Heart right ventricle (tissue), 16 donors: ENCODE measurements around the gene BIRC7. TPM values are rescaled to one million over a fixed set of nuclear protein-coding genes. Genes with fewer than 3 reads are reported as not detected.

ENCODE experiments used
- ATAC-seq, 8 donors: fragments of 200-7000 bp; cut with Tn5 transposase; one replicate each; pipeline ENCODE4 v1.9.1; 2020; ENCODE audit warnings: mild to moderate bottlenecking in 8 of 8, moderate library complexity in 8 of 8, moderate number of reproducible peaks in 1 of 8
- DNase-seq, 2 donors: peaks; one replicate each; pipeline ENCODE4 v3.0.0-alpha.2; 2020
- H3K27ac ChIP-seq, 10 donors: fragments of 200-600 bp; sonication (generic) in 2 of 10; one replicate each; pipeline versions ENCODE4 v1.5.0 to v1.8.0; 2020 to 2022; ENCODE audit warnings: mild to moderate bottlenecking in 3 of 10
- H3K27me3 ChIP-seq, 7 donors: fragments of 200-600 bp; one replicate each; pipeline ENCODE4 v1.8.0; 2021 to 2022; ENCODE audit warnings: mild to moderate bottlenecking in 2 of 7
- H3K36me3 ChIP-seq, 9 donors: fragments of 200-600 bp; sonication (generic) in 1 of 9; one replicate each; pipeline versions ENCODE4 v1.5.0 to v1.8.0; 2020 to 2022; ENCODE audit warnings: mild to moderate bottlenecking in 2 of 9
- H3K4me1 ChIP-seq, 9 donors: fragments of 200-600 bp; sonication (generic) in 1 of 9; one replicate each; pipeline versions ENCODE4 v1.5.0 to v1.8.0; 2020 to 2022; ENCODE audit warnings: mild to moderate bottlenecking in 4 of 9
- H3K4me3 ChIP-seq, 10 donors: fragments of 200-600 bp; sonication (generic) in 2 of 10; one replicate each; pipeline versions ENCODE4 v1.5.0 to v1.8.0; 2020 to 2022; ENCODE audit warnings: mild to moderate bottlenecking in 7 of 10, moderate library complexity in 2 of 10
- H3K9me3 ChIP-seq, 11 donors: fragments of 200-600 bp in 10 of 11; sonication (generic) in 2 of 11; one replicate each; pipeline versions ENCODE4 v1.5.0 to v1.8.0; 2013 to 2022; ENCODE audit warnings: mild to moderate bottlenecking in 2 of 11, control low read depth in 1 of 11, moderate library complexity in 1 of 11
- WGBS, 2 donors: extraction: QIAGEN DNeasy Blood & Tissue Kit; methylation state at CpG; one replicate each; pipeline ENCODE4 v1.1.7; 2013; ENCODE audit warnings: inconsistent platforms in 1 of 2; 5-methylcytosine and 5-hydroxymethylcytosine counted together
- intact Hi-C, 10 donors: fragments of 100-400 bp; cut with DNase I; formaldehyde crosslinking; loops; one replicate each; pipeline versions ENCODE4 v1.11.1 to v1.14.2; 2022
- polyA plus RNA-seq, 2 donors: library from polyadenylated mRNA; stranded (reverse); fragments of 200-250 nt; gene quantifications; one replicate each; pipeline ENCODE4 v1.2.3, GENCODE V29; 2013
- total RNA-seq, 10 donors: library from RNA; stranded (reverse); fragmentation: NEBNext Ultra II Directional in 3 of 10; extraction: Animal tissue kit (Norgen Biotek cat#: 25700) in 3 of 10; gene quantifications; one replicate each; pipeline versions ENCODE4 v1.2.1 to v1.2.4, GENCODE V29; 2021 to 2023
- TF ChIP-seq, protein P1 (sequence below), 9 donors: fragments of 200-600 bp; sonication (generic) in 2 of 9; IDR thresholded peaks; one replicate each; pipeline versions ENCODE4 v1.5.0 to v1.8.0; 2021 to 2022; ENCODE audit warnings: antibody characterized with exemption in 9 of 9, mild to moderate bottlenecking in 5 of 9, moderate library complexity in 1 of 9
- donor health status: Arrhythmogenic right ventricular cardiomyopathy.
- donor health status: ischemic (EF 13 %, LVEDD 7.1; RV severe dilation, severe dysfunction).
- donor health status: healthy with polysubstance abuse.
- donor health status: DM: no; HTN: yes; CAD: no.
- donor health status: DM: no; HTN: no; CAD: no.
- donor health status: ischemic (EF 25% LVEDD 6.9; RV normal size, moderate dysfunction).
- donor health status: ischemic (EF 25% LVEDD 5.7; RV mildly dilated, moderate dysfunction).
- donor health status: healthy.
- donor health status: DM: yes; HTN: yes; CAD: no.
- donor health status: Ischemic cardiomyopathy.
- donor health status: ischemic (EF 35%, LVEDD 5.7; RV mildly dilated, moderate dysfunction).
- donor health status: nonischemic (EF 11% LVEDD 7.7; RV severe dilation, severe dysfunction).
- donor health status: DM: yes; HTN: yes; CAD: no.
- donor health status: PGD.
- donor health status: ischemic (EF 29% LVEDD 5.4; RV normal size, mild dysfunction).
- donor health status: nonischemic (EF 23%, LVEDD 6.1; RV moderate dilation, normal function).

Gene BIRC7
- total and polyA plus RNA-seq, 12 donors = 0.21 to 2.1 (median 0.37) TPM; not detected in 7

GRCh38 chr20:63259734-63260460 is 24.2 kb downstream of the BIRC7 start:
- H3K36me3 ChIP-seq = no peaks in the 10 kb centered on the region
- no peak overlapping the region for H3K4me3 ChIP-seq
- DNase-seq (no peak), ATAC-seq (peak in 1 of 8 donors; percentile 18)
- intact Hi-C loops = no loop called here
- H3K4me1 ChIP-seq = no peaks in the 10 kb centered on the region
- TF ChIP-seq, protein P1, sequence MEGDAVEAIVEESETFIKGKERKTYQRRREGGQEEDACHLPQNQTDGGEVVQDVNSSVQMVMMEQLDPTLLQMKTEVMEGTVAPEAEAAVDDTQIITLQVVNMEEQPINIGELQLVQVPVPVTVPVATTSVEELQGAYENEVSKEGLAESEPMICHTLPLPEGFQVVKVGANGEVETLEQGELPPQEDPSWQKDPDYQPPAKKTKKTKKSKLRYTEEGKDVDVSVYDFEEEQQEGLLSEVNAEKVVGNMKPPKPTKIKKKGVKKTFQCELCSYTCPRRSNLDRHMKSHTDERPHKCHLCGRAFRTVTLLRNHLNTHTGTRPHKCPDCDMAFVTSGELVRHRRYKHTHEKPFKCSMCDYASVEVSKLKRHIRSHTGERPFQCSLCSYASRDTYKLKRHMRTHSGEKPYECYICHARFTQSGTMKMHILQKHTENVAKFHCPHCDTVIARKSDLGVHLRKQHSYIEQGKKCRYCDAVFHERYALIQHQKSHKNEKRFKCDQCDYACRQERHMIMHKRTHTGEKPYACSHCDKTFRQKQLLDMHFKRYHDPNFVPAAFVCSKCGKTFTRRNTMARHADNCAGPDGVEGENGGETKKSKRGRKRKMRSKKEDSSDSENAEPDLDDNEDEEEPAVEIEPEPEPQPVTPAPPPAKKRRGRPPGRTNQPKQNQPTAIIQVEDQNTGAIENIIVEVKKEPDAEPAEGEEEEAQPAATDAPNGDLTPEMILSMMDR (IDR thresholded peaks at IDR 0.05) = no peak
- WGBS, 2 donors = 83 to 84% methylated on average over 25 of the region's 25 CpGs
- peaks cover 10 to 91% (median 78%) of the 10 kb centered on the region in 7 donors for H3K27me3 ChIP-seq
- H3K9me3 ChIP-seq = no peaks in the 10 kb centered on the region
- H3K27ac ChIP-seq = no peak overlapping the region

- H3K4me3 ChIP-seq = no peak overlapping the region
- H3K27me3 ChIP-seq = peaks cover 8 to 91% (median 78%) of the 10 kb centered on the region in 7 donors
- intact Hi-C loops = no loop called here
- 81 to 86% methylated on average over 15 of the region's 15 CpGs for WGBS, 2 donors
- no peak overlapping the region for H3K27ac ChIP-seq
- no peaks in the 10 kb centered on the region for H3K36me3 ChIP-seq
- TF ChIP-seq, protein P1 (IDR thresholded peaks at IDR 0.05) = no peak
- no peaks in the 10 kb centered on the region for H3K4me1 ChIP-seq
- H3K9me3 ChIP-seq = no peaks in the 10 kb centered on the region
- no peak for DNase-seq
- ATAC-seq = no peak
These were observed 24.8 kb downstream of the BIRC7 start for GRCh38 chr20:63260521-63260920.

DNA sequence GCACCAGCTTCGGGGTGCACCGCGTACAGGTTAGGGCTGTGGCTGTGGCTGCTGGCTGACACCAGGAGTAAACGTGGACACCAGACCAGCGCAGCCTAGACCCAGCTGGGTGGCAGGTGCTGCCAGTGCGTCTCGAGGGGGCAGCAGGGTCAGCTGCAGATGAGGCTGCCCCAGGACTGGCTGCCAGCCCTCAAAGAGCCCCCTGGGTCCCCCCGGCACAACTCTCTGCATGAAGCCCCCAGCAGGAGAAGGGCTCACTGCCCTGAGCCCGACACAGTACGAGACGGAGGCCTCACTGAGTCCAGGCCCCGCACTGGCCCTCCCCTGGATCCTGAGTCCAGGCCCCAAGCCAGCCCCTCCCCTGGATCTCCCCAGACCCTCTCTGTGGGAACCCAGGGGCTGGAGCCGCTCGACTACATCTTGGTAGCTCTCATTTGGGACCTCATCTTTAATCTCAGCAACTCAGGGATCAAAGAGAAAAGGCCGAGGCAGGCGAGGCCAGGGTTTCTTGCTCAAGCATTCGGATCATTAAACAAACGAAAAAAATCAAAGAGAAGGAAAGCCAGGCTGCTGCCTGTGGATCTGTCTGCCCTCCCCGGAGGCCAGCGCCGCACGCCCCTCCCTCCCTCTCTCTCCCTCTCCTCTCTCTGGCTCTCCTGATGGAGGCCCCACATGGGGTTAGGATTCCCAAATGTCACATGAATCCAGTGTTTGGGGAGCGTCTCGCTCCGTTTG is 25.5 kb downstream of the BIRC7 start:
- TF ChIP-seq, protein P1 (IDR thresholded peaks at IDR 0.05) = no peak
- ATAC-seq (no peak), DNase-seq (no peak)
- H3K27ac ChIP-seq = no peak overlapping the region
- H3K27me3 ChIP-seq = peaks cover 8 to 91% (median 78%) of the 10 kb centered on the region in 7 donors
- no peak overlapping the region for H3K4me3 ChIP-seq
- no peaks in the 10 kb centered on the region for H3K36me3 ChIP-seq
- intact Hi-C loops = no loop called here
- H3K9me3 ChIP-seq = no peaks in the 10 kb centered on the region
- H3K4me1 ChIP-seq = no peaks in the 10 kb centered on the region
- 44 to 45% methylated on average over 25 of the region's 25 CpGs for WGBS, 2 donors

- Histone ChIP-seq H3K4me1 (no peaks in the 10 kb centered on the region), H3K9me3 (no peaks in the 10 kb centered on the region), H3K27me3 (peaks cover 8 to 88% (median 76%) of the 10 kb centered on the region in 7 donors), H3K36me3 (no peaks in the 10 kb centered on the region), H3K27ac (no peak overlapping the region), H3K4me3 (no peak overlapping the region)
- TF ChIP-seq, protein P1 (IDR thresholded peaks at IDR 0.05) = no peak
- intact Hi-C loops = no loop called here
- ATAC-seq = no peak
- 33 to 39% methylated on average over 28 to 30 of the region's 30 CpGs for WGBS, 2 donors
- no peak for DNase-seq
These were observed 26.3 kb downstream of the BIRC7 start for GRCh38 chr20:63261795-63262528.
